ENCODE results near the gene MRPL28.
"Not testable (repeated sequence)": the region's sequence is repeated elsewhere in the genome, so short reads cannot be mapped to it uniquely, and the experiment has no call there.

- not testable (repeated sequence) for TF ChIP-seq CTCF (conservative IDR thresholded peaks at IDR 0.05); ZFX (IDR thresholded peaks at IDR 0.05)
These were observed 29.0 kb downstream of the MRPL28 start for GRCh38 chr16:341095-341973.
